Measurements from ENCODE around the gene MAP10.
"Not testable (repeated sequence)": the region's sequence is repeated elsewhere in the genome, so short reads cannot be mapped to it uniquely, and the experiment has no call there.

Gene MAP10

GRCh38 chr1:232805269-232806185 is at the start of gene MAP10:
TSS of gene MAP10 (plus strand) at chr1:232805416. CDS start at chr1:232805450, 34 bp downstream.
- DNase-seq: peak; percentile 67 to 77

GRCh38 chr1:232764458-232765251 is 40.6 kb upstream of the MAP10 start:
- no peak for DNase-seq

GRCh38 chr1:232765542-232765941 is 39.7 kb upstream of the MAP10 start:
- no peak for DNase-seq

GRCh38 chr1:232766241-232766890 is 38.9 kb upstream of the MAP10 start:
- no peak for DNase-seq

- DNase-seq: no peak
Observed at GRCh38 chr1:232766904-232767303, 38.3 kb upstream of the MAP10 start.

GRCh38 chr1:232767305-232768074 is 37.7 kb upstream of the MAP10 start:
- no peak for DNase-seq

GRCh38 chr1:232768793-232769192 is 36.4 kb upstream of the MAP10 start:
- no peak for DNase-seq

- no peak for DNase-seq
Observed at GRCh38 chr1:232769733-232770132, 35.5 kb upstream of the MAP10 start.

GRCh38 chr1:232773752-232774151 is 31.5 kb upstream of the MAP10 start:
- DNase-seq: no peak

- DNase-seq: no peak
Observed at GRCh38 chr1:232776526-232777106, 28.6 kb upstream of the MAP10 start.

- DNase-seq: no peak
Observed at GRCh38 chr1:232780354-232780753, 24.9 kb upstream of the MAP10 start.

- DNase-seq: no peak
Observed at GRCh38 chr1:232784794-232785193, 20.4 kb upstream of the MAP10 start.

GRCh38 chr1:232785630-232786029 is 19.6 kb upstream of the MAP10 start:
- DNase-seq: not testable (repeated sequence)

GRCh38 chr1:232786845-232787455 is 18.3 kb upstream of the MAP10 start:
- DNase-seq: no peak

GRCh38 chr1:232788235-232788872 is 16.9 kb upstream of the MAP10 start:
- no peak for DNase-seq

- no peak for DNase-seq
Observed at GRCh38 chr1:232789651-232790050, 15.6 kb upstream of the MAP10 start.

- DNase-seq: peak; percentile 8 to 12
Observed at GRCh38 chr1:232792949-232793348, 12.3 kb upstream of the MAP10 start.

GRCh38 chr1:232793944-232794343 is 11.3 kb upstream of the MAP10 start:
- no peak for DNase-seq

- no peak for DNase-seq
Observed at GRCh38 chr1:232795497-232796053, 9.6 kb upstream of the MAP10 start.

- no peak for DNase-seq
Observed at GRCh38 chr1:232797856-232798510, 7.2 kb upstream of the MAP10 start.
